ENCODE measurements around the gene NEMP1.
"Not testable (repeated sequence)": the region's sequence is repeated elsewhere in the genome, so short reads cannot be mapped to it uniquely, and the experiment has no call there.

Gene NEMP1

DNA sequence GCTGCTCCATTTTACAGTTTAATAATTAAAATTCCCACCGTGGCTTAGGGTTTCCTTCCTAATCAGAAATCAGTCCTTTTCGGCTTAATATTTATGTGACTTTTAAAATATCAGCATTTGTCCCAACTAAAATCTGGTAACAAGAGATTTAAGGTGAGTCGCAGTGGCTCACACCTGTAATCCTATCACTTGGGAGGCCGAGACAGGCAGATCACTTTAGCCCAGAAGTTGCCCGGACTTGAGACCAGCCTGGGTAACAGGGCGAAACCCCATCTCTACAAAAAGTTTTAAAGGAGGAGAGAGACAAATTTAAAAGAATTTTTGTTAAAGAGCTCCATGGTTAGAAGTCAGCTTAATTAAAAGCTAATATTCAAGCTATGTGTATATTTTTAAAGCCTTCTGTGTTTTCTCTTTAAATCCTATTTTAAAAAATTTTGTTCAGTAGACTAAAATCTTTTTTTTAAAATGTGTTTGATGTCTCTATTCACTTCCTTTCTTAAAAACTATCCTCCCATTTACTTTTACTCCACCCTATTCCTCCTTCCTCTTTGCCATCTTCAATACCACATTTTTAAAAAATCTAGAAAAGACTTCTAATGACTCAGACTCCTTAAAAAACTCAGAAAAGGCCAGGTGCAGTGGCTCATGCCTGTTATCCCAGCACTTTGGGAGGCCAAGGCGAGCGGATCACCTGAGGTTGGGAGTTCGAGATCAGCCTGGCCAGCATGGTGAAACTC lies 58.4 kb downstream of the NEMP1 start:
- DNase-seq: no peak

DNA sequence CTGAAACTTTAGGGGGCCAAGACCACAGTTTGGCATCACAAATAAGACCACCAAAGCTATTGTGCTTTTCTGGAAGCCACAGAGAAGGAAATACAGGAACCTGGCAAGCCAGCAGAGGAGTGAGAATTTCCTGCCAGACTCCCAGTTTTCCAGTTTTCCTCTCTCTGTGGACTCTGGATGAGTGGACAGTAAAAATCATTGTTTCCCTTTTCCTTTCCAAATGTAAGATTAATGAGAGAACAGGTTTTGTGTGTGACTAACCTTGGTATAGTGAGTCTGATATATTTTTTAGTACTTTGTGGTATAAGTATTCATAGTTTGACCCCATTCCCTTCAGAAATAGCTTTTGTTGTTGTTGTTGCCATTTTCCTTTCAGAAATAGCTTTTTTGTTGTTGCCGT lies 59.7 kb downstream of the NEMP1 start:
- no peak for DNase-seq

DNA sequence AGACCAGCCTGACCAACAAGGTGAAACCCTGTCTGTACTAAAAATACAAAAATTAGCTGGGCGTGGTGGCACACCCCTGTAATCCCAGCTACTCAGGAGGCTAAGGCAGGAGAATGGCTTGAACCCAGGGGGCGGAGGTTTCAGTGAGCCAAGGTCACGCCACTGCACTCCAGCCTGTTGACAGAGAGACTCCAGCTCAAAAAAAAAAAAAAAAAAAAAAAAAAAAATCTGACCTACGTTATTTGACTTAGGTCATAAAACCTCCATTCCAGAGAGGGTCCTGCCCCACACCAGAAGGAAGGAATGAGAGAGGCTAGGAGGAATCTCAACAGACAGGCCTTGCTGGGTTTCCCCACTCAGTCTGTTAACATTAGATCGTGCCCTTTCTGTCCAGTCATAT lies 60.2 kb downstream of the NEMP1 start:
- DNase-seq: not testable (repeated sequence)

DNA sequence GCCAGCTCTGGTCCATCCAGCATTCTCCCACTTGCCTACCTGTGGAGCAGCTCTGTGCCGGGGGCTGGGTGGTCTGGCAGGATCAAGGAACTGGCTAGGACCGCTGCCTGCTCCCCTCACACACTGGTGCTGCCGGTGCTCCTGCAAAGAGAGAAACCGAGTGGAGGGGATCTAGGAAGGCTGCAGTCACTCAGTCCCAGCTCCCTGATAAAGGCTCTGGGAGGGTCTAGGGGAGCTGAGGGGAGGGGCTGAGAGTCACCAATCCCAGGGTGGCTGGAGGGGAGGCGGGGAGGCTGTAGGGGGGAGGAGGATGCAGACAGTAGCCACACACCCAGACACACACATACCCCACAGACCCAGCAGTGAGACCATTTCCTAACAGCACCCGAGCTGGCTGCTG lies 62.2 kb downstream of the NEMP1 start, which contains the start of gene TAC3:
Gene TAC3, minus strand, starts transcription at position 182 of the 400 bp plus-strand sequence. CDS start 732 bp downstream, outside the sequence.
- DNase-seq: no peak

DNA sequence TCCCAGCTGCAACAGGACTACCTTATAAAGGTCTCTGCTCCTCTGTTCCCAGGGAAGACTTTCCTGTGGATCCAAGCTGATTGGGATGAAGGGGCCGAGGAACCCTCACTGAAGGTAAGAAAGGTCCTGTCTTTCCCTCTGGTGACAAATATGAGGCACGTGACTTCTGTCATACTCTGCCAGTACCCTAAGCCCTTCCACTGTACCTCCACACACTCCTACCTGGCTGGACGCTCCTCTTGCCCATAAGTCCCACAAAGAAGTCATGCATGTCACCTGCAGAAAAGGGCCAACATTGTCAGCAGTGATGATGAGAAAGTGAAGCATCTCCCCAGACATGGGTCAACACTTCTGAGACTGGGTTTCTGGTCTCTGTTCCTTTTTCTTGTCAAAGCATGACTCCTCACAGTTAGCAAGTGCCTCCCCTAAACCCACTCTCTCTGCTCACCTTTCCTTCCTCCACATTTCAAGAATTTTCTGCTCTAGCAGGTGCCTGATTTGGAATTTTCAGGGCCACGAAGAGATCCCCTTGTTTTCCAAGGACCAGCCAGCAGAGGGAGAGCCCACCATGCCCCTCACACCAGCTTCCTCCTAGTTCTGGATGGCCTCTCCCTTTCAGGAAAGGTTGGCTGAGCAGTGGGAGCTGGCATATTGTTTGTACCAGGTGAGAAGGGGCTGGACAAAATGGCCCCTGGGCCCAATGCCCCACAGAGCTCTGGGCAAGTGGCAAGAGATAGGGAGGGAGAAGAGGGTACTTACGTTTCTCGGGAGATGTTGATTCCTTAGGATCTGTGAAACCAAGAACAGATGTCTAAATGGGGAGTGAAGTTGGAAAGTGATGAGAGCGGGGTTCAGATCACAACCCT lies 65.8 kb downstream of the NEMP1 start:
- no peak for DNase-seq

DNA sequence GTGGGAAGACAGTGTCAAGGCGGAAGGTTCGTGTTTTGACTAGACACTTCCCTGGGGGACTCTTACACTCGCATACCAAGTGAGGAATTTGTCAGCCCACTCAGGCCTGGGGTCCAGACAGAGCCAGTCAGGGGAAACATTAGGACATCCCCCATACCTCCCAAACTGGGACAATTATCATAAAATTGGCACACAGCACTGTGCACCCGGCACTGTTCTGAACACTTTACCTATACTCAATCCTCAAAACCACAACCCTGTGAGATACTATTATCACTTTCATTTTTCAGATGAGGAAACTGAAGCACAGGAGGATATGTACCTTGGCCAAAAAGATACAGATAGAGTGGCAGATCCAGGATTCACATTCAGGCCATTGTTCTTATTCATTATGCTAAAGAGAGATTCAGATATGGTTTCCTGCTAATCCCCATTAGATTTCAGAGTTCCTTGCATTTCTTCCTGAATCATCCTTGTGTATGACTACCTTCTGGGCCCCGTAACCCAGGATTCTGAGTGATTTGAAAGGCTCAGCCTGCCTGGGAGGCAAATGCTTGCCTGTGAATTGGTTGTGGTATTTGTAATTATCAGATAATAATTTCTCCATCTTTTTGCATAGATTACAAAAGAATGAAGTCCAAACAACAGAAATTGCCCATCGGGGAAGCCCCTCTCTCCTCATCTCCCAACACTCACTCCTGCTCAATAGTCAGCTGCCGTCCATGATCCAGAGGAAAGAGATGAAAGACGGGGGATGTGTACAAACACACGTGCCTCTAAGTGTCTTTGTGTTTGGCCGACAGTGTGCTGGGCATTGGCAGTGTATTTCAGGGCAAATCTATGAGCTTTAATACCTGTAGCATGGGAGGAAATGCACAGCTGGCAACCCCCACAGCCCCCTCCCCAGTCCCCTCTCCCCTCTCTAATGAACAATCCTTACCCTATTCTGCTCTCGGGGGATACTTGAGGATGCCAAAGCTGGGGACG lies 66.9 kb downstream of the NEMP1 start:
- DNase-seq: peak; percentile 21 to 23

DNA sequence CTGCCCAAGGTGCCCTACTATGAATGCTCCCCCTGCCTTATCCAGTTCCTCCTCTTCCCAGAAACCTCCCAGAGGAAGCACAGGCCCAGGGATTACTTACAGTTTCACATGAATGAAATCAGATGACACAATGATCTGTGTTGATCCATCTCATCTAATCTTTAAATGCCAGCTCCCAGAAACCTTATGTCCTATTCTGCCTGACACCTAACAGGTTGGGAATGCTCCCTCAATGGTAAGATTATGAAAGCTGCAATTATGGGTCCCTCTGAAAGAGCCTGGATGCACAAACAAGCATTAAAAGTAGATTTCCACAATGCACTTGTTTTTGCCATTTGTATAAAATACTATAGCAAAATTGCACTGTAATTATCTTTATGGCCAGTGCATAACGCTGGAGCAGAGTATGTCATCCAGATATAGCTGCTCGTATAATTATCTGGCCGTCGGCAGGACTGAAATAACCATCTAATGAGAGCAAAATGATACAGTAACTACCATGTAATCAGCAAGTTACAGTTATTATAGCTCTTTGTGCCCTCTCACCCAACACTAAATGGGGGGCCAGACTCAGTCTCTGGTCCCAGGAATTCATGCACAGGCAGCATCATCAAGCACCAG lies 67.9 kb downstream of the NEMP1 start:
- DNase-seq: no peak

DNA sequence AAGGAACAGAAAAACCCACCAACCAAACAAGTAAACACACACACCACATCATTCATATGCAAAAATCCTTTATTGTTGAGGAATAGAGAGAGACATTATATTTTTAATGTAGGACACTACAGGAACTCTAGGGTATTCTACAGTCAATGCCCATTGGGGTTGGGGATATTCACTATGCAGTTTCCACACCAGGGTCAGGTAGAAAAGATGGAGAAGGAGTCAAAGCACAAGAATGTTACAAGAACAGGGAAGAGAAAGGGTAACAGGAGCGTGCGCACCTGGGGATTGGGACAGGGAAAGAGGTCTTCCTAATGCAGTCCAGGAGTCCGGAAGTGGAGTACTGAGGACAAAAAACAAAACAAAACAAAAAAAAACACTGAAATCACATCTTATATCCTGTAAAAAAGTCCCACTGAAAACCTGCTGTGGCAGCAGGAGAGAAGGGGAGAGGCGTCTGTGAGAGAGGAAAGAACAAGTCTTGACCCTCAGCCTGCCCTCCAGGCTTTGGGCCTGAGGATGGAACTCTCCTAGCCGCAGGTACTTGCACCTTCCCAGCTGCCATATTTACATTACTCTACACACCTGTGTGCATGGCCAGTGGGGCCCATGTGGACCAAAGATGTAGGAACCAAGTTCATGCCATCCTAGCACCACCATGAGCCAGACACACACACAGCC lies 68.5 kb downstream of the NEMP1 start:
- no peak for DNase-seq

DNA sequence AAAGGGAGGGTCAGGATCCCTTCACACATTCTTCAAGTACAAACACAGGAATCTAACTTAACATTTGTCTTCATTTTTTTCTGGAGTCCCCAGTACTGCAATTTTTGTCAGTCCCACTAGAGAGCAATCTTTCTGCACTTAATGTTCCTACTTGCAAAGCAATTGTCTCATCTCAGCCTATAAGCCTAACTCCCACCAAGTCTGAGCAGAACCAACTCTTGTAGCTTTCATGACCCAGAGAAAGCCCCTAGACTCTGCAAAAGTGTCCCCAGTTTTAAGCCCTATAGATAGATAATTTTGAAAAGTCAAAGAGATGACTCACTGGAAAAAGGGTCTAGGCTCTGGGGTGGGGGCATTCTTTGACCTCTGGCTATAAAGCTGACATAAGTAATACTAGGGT lies 70.4 kb downstream of the NEMP1 start:
- no peak for DNase-seq

DNA sequence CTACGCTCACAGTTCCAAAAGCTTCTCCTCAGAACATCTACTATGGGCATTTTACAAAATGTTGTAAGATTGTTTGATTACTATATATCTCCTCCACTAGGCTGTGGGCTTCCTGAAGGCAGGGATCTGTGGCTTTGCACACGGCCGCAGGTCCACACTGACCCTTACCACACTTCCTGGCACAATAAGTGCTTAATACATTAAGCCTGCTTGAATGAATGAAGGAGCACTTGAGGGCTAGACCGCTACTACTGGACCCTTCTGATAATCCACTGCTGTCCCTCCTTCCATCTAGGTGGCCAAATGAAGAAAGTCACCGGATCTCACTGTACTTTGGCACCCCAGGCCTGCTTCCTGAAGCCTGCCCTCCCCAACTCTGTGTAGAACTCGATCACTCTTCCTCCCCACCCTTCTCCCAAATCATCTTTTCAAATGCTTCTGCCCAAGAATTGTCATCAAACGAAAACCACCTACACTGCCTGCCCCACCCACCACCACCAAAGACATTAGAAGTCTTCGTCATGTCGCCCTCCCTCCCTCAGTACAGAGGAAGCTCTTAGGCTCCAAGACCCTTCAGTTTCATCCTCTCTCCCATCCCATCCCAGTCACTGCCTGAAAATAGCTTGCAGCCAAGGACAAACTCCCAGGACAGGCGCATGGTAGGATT lies 71.6 kb downstream of the NEMP1 start:
- DNase-seq: peak; percentile 25 to 44

DNA sequence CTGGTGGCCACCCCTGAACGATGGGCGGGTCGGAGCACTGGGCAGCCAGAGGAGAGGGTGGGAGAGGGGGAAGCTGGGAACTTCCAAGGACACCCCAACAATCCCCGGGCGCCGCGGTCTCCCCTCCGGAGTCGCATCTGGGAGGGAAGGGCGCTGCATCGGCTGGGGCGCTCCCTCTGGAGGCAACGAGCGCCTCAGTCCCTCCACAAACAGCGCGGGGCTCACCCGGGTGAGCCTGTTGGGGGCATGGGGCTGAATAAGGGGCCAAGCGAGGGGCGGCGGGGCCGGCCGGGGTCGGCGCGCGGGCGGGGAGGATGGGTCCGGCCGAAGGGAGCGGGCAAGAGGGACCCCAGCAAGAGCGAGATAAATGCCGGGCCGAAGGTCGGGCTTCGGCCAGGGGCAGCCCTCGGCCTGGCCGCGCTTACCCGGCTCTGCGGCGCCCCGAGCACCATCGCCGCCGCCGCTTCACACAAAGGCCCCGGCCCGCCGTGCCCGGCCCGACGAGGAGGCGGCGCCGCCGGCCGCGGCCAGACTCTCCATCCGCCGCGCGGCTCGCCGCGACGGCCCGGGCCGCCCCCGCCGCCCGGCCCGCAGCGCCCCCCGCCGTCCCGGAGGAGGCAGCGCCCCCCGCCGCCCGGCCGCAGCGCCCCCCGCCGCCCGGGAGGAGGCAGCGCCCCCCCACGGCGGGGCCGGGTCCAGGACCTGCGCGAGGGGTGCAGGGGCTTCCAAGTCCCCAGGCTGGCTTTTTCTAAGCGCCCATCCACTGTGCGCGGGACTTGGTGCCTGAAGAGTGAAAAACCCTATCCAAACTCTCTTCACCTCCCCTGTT lies 72.4 kb downstream of the NEMP1 start, which contains the start of gene ZBTB39:
Gene ZBTB39, minus strand, starts transcription at position 567 of the 829 bp plus-strand sequence. CDS start 1,629 bp downstream, outside the sequence.
- DNase-seq: peak; percentile 63 to 66
